ENCODE measurements around the gene RPTOR.
A peak's percentile ranks its signal among the peaks of the same experiment; 100 is the strongest.

RPTOR gene

GRCh38 chr17:80998118-80998747 lies 453.6 kb downstream of the RPTOR start:
- H3K4me3 ChIP-seq, result no peak overlapping the region
- no peak overlapping the region for H3K27ac ChIP-seq
- DNase-seq (ENCODE audit: low spot score), result no peak
- no peak for TF ChIP-seq CTCF (IDR thresholded peaks at IDR 0.05)

GRCh38 chr17:80998748-80999535 lies 454.3 kb downstream of the RPTOR start:
- no peak overlapping the region for H3K27ac ChIP-seq
- TF ChIP-seq CTCF (IDR thresholded peaks at IDR 0.05), result no peak
- DNase-seq (ENCODE audit: low spot score), result no peak

GRCh38 chr17:80999536-81000333 lies 455.1 kb downstream of the RPTOR start:
- no peak overlapping the region for H3K4me3 ChIP-seq
- DNase-seq (ENCODE audit: low spot score), result no peak
- no peak for TF ChIP-seq CTCF (IDR thresholded peaks at IDR 0.05)
- no peak overlapping the region for H3K27ac ChIP-seq

More at GRCh38 chr17:80998748-80999535, 454.3 kb downstream of the RPTOR start:
- no peak overlapping the region for H3K4me3 ChIP-seq

GRCh38 chr17:81000334-81000630 lies 455.6 kb downstream of the RPTOR start:
- Histone ChIP-seq H3K4me3 (no peak overlapping the region), H3K27ac (no peak overlapping the region)
- DNase-seq (ENCODE audit: low spot score), result peak; percentile 67
- TF ChIP-seq CTCF (IDR thresholded peaks at IDR 0.05), result no peak

- TF ChIP-seq CTCF (IDR thresholded peaks at IDR 0.05), result no peak
- Histone ChIP-seq H3K4me3 (no peak overlapping the region), H3K27ac (no peak overlapping the region)
- peak; percentile 67 for DNase-seq (ENCODE audit: low spot score)
Measured at GRCh38 chr17:81000631-81001357, 456.2 kb downstream of the RPTOR start.

GRCh38 chr17:81002013-81002384 lies 457.4 kb downstream of the RPTOR start:
- no peak overlapping the region for H3K27ac ChIP-seq
- DNase-seq (ENCODE audit: low spot score), result no peak

More at GRCh38 chr17:81002013-81002384, 457.4 kb downstream of the RPTOR start:
- no peak for TF ChIP-seq CTCF (IDR thresholded peaks at IDR 0.05)
- no peak overlapping the region for H3K4me3 ChIP-seq

Data from coronary artery (tissue), 2 donors.